ENCODE data around the gene GIT2.
"Not testable (repeated sequence)": the region's sequence is repeated elsewhere in the genome, so short reads cannot be mapped to it uniquely, and the experiment has no call there.

Gene GIT2

GRCh38 chr12:109937371-109937770 is 58.8 kb downstream of the GIT2 start:
- DNase-seq (ENCODE audit: insufficient read length, low spot score) (no peak), FAIRE-seq (no peak)
- TF ChIP-seq CTCF (IDR thresholded peaks at IDR 0.05; ENCODE audit: insufficient read depth, missing control alignments), result no peak

GRCh38 chr12:109934026-109934425 is 62.1 kb downstream of the GIT2 start:
- no peak for DNase-seq (ENCODE audit: insufficient read length, low spot score)
- no peak for FAIRE-seq

GRCh38 chr12:109932878-109933503 is 63.2 kb downstream of the GIT2 start:
- FAIRE-seq (no peak), DNase-seq (ENCODE audit: insufficient read length, low spot score) (no peak)
- no peak for TF ChIP-seq CTCF (IDR thresholded peaks at IDR 0.05; ENCODE audit: insufficient read depth, missing control alignments)

More at GRCh38 chr12:109934026-109934425, 62.1 kb downstream of the GIT2 start:
- TF ChIP-seq CTCF (IDR thresholded peaks at IDR 0.05; ENCODE audit: insufficient read depth, missing control alignments), result no peak

- no peak for TF ChIP-seq CTCF (IDR thresholded peaks at IDR 0.05; ENCODE audit: insufficient read depth, missing control alignments)
- DNase-seq (ENCODE audit: insufficient read length, low spot score) (no peak), FAIRE-seq (no peak)
Measured at GRCh38 chr12:109931143-109931542, 65.0 kb downstream of the GIT2 start.

- TF ChIP-seq CTCF (IDR thresholded peaks at IDR 0.05; ENCODE audit: insufficient read depth, missing control alignments), result no peak
- FAIRE-seq, result no peak
Measured at GRCh38 chr12:109930028-109930800, 66.0 kb downstream of the GIT2 start.

GRCh38 chr12:109929326-109929725 is 66.8 kb downstream of the GIT2 start:
- not testable (repeated sequence) for DNase-seq (ENCODE audit: insufficient read length, low spot score); FAIRE-seq

More at GRCh38 chr12:109930028-109930800, 66.0 kb downstream of the GIT2 start:
- DNase-seq (ENCODE audit: insufficient read length, low spot score), result no peak

- FAIRE-seq, result no peak
Measured at GRCh38 chr12:109928058-109928656, 68.0 kb downstream of the GIT2 start.

More at GRCh38 chr12:109928058-109928656, 68.0 kb downstream of the GIT2 start:
- no peak for TF ChIP-seq CTCF (IDR thresholded peaks at IDR 0.05; ENCODE audit: insufficient read depth, missing control alignments)
- no peak for DNase-seq (ENCODE audit: insufficient read length, low spot score)

Measured in D721Med (cell line).